Measurements from ENCODE around the gene CRX.
"Not testable (repeated sequence)": the region's sequence is repeated elsewhere in the genome, so short reads cannot be mapped to it uniquely, and the experiment has no call there.

The CRX gene

DNA sequence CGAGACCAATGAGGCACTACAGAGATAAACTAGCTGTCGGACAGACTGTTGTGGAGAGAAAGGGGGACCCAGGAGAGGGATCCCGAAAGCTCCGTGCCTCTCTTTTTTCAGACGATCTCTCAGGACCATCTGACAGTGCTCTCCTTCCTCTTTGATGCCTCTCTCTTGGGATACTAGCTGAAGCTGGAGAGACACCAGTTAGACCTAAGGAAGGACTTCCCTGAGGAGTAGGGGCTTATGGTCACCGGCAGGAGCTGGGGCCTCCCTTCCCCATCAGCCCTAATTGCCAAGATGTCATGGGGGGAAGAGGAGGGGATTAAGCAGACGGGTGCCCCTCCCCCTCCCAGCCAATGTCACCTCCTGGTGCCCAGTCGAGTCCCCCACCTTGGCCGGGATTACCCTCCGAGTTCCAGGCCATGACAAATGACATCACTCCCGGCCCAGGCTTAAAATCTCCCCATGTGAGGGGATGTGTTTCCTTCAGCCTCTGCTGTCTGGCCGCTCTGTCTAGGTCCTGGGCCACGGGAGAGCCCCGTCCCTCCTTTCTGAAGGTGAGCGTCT lies at the start of gene CRX:
TSS of gene CRX (plus strand) at position 478 of the 561 bp plus-strand sequence. CDS start 12,507 bp downstream, outside the sequence.
- no peak for DNase-seq

DNA sequence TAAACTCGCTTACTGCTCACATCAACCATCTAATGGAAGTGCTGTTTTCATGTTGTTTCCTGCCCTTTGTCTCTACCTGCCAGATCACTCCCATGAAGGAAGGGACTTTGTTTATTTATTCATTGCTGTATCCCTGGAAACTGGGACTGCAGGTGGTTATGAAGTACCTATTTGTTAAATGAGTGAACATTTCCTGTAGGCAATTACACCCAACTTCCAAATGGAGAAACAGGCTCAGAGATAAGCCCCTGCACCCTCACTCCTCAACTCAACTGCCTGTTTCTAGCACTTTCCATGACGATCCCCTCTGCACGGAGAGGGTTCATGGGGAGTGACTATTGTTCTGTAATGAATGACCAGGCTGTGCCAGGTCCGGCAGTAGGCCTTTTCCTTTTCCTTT lies 45.2 kb upstream of the CRX start:
- DNase-seq, result peak; percentile 77

DNA sequence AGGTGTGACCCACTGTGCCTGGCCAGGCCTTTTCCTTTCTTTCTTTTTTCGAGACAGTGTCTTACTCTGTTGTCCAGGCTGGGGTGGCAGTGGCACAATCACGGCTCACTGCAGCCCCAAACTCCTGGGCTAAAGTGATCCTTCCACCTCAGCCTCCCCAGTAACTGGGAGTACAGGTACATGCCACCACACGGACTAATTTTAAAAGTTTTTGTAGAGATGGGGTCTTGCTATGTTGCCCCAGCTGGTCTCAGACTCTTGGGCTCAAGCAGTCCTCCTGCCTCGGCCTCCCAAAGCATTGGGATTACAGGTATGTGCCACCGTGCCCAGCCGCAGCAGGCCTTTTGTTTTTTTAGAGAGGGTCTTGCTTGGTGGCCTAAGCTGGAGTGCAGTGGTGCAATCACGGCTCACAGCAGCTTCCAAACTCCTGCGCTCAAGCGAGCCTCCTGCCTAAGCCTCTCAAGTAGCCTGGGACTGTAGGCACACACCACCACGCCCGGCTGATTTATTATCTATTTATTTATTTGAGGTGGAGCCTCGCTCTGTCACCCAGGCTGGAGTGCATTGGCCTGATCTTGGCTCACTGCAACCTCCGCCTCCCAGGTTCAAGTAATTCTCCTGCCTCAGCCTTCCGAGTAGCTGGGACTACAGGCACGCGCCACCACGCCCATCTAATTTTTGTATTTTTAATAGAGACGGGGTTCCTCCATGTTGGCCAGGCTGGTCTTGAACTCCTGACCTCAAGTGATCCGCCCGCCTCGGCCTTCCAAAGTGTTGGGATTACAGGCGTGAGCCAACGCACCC lies 44.3 kb upstream of the CRX start:
- DNase-seq, result not testable (repeated sequence)

DNA sequence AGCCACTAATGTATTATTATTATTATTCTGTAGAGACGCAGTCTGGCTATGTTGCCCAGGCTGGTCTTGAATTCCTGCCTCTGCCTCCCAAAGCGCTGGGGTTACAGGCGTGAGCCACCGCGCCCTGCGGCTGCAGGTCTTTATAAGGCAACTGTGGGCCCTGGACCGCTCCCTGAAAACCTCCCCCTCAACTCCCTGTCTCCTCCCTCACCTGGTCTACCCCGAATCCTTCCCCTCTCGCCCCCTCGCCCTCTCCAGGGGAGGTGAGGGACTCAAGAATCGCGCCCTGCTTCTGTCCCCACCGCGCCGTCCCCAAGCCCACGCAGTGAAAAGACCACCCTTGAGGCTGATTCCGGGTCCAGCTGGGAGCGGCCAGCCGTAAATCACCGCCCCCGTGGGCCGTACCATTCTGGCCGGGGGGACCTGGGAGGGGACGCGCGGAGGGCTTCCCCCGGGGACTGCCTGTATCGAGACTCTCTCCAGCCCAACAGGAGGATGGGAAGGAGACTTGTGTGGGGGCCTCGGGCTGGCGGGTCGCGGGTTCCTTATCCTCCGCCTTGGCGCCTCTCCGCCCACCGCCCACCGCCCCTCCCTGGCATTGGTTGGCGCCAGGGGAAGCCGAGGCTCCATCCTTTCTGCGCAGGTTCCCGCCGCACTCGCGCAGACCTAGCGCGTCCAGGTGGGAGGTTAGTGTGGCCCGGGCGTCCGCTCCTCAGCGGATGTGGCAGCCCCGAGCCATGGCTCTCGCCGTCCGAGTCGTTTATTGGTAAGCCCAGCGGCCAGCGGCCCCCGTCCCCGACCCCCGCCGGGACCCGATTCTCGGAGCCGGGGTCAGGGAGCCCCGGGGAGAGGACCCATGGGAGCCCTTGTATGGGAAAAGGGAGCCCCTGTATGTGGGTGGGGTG lies 43.4 kb upstream of the CRX start, which contains the start of gene SELENOW:
TSS of gene SELENOW (plus strand) at position 655 of the 905 bp plus-strand sequence. CDS start at position 738, 83 bp downstream.
- peak; percentile 81 for DNase-seq

DNA sequence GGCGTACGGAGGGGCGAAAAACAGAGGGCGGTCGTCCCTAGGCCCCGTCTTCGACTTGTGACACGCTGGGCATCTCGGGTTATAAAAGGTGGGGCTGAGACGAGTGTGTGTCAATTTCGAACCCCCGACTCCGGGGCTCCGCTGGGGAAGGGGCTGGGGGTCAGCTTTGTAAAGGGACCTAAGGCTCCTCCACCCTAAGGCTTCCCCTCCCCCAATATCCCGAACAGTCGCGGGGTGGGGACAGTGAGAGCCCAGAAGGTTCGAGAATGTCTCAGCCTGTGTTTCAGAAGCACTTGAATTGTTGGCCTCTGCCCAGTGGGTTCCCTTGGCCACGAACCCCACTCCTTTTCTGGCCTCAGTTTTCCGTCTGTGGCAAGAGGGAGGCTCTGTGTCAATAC lies 42.8 kb upstream of the CRX start:
- no peak for DNase-seq

DNA sequence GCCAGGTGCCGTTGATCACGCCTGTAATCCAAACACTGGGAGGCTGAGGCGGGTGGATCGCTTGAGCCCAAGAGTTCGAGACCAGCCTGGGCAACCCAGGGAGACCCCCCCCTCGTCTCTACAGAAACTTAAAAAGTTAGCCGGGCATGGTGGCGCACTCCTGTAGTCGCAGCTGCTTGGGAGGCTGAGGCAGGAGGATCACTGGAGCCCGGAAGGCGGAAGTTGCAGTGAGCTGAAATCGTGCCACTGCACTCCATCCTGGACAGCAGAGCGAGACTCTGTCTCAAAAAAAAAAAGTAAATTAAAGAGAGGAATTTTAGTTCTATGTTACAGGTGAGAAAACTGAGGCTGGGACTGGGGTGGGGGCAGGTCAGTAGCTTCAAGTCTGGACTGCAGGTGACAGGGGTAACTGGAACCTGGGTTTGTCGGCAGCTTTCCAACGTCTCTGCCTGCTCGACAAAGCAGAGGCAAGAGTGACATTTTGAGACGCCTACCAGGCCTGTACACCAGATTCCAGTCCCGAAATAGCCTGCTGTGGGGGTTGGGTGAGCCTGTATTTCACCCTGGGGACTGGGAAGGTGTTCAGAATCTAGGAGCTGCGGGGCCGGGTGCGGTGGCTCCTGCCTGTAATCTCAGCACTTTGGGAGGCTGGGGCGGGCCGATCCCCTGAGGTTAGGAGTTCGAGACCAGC lies 42.1 kb upstream of the CRX start:
- no peak for DNase-seq

DNA sequence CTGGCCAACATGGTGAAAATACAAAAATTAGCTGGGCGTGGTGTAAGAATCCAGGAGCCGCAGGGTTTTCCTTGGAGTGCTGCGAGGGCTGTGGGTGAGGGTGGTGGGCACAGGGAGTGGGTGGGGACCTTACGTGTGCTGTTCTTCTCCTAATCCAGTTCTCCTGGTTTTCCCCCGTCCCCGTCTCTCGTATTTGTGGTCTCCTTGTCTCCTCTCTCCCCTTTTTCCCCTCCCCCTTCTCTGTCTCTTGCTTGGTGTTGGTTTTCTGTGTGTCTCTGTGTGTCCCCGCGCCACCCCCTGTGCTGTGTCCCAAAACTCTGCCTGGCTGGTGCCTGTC lies 41.6 kb upstream of the CRX start:
- DNase-seq, result no peak

DNA sequence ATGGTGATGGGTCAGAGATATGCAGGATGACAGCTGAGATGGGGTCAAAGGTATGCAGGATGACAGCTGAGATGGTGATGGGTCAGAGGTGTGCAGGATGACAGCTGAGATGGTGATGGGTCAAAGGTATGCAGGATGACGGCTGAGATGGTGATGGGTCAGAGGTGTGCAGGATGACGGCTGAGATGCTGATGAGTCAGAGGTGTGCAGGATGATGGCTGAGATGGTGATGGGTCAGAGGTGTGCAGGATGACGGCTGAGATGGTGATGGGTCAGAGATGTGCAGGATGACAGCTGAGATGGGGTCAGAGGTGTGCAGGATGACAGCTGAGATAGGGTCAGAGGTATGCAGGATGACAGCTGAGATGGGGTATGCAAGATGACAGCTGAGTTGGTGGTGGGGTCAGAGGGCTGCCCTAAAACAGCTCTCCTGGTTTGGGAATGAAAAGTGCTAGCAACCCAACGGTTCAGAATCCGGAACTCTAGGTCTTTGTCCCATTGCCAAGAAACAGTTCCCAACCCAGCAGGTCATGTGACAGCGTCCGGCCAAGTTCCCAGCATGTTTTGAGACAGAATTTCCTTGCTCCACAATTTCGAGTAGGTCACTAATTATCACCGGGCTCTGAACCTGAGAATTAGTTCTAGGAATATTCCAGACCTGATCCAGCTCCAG lies 40.0 kb upstream of the CRX start:
- no peak for DNase-seq

DNA sequence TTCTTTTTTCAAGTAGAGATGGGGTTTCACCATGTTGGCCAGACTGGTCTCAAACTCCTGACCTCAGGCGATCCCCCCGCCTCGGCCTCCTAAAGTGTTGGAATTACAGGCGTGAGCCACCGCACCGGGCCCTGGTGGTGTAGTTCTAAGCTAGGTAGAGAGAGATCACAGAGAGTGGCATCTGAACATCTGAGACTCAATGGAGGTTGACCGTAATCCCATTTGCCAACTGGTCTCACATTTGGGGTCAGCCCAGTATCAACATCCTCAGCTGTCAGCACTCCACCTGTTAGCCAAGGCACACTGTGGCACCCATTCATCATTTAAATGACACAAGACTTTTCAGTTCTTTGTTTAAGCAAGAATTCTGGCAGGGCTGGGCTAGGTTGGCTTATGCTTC lies 35.2 kb upstream of the CRX start:
- DNase-seq, result no peak

DNA sequence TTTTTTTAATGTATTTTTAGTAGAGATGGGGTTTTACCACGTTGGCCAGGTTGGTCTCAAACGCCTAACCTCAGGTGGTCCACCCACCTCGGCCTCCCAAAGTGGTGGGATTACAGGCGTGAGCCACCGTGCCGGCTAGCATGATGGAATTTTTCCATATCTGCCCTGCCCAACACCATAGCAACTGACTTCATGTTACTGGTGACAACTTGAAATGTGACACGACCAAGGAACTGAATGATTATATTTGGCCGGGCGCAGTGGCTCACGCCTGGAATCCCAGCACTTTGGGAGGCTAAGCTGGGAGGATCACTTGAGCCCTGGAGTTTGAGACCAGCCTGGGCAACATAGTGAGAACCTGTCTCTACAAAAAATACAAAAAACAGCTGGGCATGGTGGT lies 34.4 kb upstream of the CRX start:
- not testable (repeated sequence) for DNase-seq

DNA sequence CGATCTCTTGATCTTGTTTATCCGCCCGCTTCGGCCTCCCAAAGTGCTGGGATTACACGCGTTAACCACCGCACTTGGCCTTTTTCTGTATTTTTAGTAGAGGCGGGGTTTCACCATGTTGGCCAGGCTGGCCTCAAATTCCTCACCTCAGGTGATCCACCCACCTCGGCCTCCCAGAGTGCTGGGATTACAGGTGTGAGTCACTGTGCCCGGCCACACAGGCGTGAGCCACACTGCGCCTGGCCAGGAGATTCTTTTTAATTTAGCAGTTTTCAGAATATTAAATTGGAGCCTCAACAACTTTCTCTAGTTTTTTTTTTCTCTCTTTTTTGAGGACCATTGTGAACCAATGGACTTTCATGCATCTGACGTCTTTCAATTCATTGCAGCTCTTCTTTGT lies 31.9 kb upstream of the CRX start:
- not testable (repeated sequence) for DNase-seq

DNA sequence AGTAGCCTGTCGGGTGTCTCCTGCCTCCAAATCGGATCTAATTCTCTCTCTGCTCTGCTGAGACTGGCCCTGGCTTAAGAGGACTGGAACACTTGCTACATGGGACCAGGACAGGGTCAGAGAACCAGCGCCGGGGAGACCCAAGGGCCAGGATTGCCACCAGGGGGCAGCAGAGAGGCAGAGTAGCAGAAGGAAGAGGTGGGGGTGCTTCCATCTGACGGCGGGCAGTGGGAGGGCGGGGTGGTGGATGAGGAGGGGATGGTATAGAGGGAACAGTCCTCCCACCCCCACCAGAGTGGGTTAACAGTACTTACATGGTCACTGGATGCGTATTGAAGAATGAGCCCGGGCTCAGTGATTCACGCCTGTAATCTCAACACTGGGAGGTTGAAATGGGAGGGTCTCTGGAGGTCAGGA lies 31.3 kb upstream of the CRX start:
- DNase-seq, result peak; percentile 40

DNA sequence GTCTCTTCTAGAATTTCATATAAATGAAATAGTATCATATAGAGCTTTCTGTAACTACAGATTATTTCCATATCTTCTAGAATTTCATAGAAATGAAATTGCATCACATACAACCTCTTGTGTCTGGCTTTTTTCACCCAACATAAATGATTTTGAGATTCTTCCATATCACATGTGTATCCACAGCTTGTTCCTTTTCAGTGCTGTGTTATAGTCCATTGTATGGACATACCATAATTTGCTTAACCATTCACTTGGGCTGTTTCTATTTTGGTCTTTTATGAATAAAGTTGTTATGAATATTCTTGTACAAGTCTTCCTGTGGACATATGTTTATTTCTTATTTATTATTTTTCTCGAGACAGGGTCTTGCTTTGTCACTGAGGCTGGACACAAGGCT lies 29.1 kb upstream of the CRX start:
- DNase-seq, result no peak

DNA sequence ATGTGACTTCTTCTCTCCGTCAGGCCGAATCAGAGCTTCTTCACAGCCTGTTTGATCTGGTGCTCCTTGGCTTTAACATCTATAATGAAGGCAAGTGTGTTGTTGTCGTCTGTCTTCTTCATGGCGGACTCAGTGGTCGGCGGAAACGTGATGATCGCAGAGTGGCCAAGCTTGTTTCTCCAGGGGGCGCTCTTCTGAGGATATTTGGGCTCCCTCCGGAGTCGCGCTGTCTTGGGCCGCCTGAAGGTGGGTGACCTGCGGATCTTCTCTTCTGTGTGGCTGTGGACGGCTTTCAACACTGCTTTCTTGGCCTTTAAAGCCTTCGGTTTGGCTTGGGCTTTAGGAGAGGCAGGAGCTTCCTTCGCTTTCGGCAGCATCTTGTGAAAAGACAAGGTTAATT lies 27.2 kb upstream of the CRX start:
- no peak for DNase-seq

DNA sequence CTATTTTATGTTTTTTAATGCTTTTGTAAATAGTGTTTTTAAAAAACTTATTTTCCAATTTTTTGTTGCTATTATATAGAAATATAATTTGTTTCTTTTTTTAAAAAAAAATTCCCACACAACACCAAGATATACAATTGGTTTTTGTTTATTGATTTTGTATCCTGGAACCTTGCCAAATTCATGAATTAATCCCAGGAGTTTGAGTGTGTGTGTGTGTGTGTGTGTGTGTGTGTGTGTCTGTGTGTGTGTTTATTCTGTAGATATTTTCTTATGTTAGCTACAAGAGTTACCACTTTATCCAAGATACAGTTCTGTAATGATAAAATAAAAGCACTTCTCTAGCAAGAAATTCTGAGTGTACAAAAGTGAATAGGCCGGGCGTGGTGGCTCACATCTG lies 25.0 kb upstream of the CRX start:
- no peak for DNase-seq

DNA sequence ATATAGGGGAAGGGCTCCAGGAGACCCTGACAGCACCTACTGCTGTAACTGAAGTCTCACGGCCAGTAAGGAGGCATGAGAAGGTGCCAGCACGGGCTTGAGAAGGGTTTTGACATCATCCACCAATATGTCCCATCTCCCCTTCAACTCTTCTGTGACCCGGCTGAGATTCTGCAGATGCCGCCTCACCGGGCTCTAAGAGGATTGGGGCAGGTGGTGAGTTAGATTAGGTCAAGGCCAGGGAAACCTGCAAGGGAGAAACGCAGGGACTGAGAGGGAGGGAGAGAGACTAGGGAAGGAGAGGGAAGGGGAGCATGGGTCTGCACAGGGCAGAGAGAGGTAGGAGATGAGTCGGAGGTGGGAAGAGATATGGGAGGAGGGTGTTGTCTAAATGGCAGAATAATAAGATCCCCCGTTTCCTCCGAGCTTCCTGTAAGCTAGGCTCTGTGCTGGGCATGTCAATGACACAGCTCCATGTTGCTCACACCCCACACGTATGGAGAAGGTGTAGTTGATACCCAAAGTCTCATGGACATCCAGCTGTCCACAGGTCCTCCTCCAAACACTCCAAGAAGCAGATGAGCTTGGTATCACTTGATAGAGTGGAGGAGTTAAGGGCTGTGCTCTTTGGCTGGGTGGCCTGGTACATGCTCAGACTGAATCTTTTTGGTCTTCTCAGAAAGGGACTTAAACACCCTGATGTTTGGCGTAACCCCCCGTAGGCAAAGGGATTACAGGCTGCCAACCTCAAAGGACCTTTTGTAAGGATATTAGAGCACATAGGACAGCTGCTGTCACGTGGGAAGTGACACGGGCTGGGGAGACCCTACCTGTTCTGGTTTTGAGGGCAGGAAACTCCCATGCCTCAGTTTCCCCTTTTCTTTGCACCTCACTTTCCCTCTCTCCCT lies 23.5 kb upstream of the CRX start:
- no peak for DNase-seq

DNA sequence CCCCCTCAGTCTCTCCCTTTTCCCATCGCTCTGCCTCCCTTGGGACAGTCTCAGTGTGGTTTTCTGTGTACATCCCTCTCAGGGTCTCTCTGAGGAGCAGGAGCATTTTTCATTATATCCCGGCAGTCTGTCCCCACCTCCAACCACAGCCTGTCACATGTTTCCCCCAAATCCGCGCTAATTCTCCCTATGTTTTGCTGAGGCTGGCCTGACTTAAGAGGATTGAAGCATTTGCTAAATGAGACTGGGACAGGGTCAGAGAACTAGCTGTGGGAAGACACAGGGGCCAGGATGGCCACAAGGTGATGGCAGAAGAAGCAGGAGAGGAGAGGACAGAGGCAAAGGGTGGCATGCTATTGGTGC lies 22.9 kb upstream of the CRX start:
- no peak for DNase-seq

DNA sequence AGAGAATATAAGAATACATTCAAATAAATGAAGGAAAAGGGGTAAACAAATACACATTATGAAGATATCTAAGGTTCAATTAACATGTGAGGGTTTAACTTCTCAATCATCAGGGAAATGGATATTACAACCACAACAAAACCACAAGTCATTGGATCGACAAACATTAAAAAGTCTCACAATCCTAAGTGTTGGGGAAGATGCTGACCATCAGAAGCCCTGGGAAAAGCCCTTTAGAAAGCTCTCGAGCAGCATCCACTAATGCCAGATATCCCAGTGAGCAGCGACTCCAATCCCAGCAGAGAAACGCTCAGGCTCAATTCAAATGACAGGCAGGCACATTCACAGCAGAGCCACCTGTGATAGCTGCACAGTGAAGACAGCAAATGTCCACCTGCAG lies 20.5 kb upstream of the CRX start:
- no peak for DNase-seq

DNA sequence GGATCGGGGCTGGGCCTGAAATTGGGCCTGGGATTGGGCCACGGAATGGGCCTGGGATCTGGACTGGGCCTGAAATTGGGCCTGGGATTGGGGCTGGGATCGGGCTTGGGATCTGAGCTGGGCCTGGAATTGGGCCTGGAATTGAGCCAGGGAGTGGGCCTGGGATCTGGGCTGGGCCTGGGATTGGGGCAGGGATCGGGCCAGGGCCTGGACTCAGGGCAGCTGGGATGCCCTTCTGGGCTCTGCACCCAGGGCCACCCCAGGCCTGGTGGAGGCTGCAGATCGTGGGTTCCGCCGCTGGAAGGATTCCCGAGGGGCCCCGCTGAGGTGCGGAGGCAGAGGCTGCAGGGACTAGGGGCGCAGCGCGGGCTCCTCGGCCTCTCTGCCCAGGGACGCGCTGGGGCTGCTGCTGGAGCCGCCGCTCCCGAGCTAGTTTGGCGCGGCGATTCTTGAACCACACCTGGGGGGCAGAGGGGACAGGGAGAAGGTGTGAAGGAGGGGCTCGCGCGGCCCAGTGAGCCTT lies 19.2 kb upstream of the CRX start:
- no peak for DNase-seq

DNA sequence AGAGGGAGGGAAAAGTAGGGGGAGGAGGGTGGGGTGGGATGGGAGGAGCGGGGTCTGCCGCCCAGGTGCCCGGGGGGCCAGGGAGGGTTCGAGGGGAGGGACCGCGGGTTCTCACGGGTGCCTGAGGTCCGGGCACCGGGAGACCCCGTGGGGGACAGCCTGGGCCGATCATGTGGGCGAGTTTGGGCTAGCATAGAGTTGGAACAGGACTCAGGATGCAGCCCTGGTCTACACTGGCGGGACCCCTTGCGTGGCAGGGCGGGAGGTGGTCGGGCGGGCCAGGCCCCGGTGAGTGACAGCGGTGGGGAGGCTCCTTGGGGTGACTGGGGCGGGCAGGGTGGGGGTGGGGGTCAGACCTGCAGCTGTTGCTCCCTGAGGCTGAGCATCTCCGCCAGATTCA lies 18.6 kb upstream of the CRX start:
- DNase-seq, result not testable (repeated sequence)

DNA sequence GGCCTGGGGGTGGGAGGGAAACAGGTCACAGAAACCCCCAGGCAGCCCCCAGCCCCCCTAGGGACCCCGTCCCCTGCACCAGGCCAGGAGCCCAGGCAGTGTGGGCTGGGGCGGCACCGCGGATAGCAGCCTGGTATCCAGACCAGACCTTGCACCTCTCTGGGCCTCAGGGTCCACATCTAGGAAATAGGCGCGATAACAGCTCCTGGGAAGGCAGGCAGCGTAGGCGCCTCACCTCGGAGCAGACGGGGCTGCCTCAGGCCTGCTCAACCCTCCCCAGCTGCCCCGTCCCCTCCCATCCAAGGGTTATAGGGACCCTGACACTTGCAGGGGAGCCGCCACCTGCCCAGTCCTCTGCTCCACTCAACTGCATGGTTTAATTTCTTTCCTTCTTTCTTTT lies 18.1 kb upstream of the CRX start:
- DNase-seq, result not testable (repeated sequence)

Measured in NCI-H1092 treated with DMSO at 0.1 percent for 48 hours (cell line).